Measurements from ENCODE around the gene LLGL2.

LLGL2 gene

DNA sequence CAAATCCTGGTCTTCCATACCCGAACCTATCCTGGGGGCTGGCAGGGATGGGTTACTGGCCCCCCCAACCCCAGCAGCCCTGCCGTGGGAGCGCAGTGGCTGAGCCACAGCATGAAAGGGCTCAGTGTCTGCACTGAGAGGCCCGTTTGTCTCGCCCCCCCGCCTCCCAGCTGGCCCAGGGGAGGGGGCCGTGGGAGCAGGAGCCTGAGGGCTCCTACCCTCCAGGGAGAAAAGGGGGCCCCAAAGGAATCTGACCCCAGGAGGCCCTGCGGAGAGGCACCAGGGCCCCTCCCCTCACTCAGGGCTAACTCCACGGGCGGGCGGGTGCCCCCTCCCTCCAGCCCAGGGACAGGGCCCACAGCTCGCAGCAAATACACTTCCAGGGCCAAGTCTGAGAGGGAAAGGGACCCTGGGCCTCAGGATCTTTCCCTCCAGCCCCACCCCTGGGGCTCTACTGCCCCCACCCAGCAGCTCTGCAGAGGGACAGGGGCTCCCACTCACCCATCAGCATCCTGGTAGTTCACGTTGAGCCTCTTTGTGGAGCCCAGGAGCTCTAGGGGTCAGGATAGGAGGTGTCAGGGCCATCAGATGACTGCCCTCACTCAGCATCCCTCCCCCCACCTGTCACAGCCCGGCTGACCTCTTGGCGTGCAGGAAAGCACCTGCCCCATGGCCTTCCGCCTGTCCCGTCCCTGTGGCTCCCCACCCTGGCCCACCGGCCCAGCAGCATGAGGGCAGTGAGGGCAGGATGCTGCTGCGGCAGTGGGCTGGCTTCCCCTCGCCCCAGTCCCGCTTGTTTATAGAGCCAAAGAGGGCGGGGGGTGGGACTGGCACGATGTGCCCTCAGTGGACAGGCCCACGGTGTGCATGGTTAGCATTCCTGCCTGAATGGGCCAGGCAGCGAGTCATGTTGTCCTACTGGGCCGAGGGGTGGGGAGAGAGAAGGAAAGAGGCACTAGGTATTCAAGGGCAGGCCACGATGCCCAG is 17.5 kb upstream of the LLGL2 start:
- TF ChIP-seq, protein P1, sequence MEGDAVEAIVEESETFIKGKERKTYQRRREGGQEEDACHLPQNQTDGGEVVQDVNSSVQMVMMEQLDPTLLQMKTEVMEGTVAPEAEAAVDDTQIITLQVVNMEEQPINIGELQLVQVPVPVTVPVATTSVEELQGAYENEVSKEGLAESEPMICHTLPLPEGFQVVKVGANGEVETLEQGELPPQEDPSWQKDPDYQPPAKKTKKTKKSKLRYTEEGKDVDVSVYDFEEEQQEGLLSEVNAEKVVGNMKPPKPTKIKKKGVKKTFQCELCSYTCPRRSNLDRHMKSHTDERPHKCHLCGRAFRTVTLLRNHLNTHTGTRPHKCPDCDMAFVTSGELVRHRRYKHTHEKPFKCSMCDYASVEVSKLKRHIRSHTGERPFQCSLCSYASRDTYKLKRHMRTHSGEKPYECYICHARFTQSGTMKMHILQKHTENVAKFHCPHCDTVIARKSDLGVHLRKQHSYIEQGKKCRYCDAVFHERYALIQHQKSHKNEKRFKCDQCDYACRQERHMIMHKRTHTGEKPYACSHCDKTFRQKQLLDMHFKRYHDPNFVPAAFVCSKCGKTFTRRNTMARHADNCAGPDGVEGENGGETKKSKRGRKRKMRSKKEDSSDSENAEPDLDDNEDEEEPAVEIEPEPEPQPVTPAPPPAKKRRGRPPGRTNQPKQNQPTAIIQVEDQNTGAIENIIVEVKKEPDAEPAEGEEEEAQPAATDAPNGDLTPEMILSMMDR (IDR thresholded peaks at IDR 0.05; ENCODE audit: insufficient read depth, low read length, poor library complexity, severe bottlenecking), result no peak
- Histone ChIP-seq H3K4me3 (replicated peaks; ENCODE audit: low read depth, low read length) (no peak overlapping the region), H3K36me3 (ENCODE audit: control insufficient read depth, insufficient read depth, low read length) (no peaks in the 10 kb centered on the region)

DNA sequence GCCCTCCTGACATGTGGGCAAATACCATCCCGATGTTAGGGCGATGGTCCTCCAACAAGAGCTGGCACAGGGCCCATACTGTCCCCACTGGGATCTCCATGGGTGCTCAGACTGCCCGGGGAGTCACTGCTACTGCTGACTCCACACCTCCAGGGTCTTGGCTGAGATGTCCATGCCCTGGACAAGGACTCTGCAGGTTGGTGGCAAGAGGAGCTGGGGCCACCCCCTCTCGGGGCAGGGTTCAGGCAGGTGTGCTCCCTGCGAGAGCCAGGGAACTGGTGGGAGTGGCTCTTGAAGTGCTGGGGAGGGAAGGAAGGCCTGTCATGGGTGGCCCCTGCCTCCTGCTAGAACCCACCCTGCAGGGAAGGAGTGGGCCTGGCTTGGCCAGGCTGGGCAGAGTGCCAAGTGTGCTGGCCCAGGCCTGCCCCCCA is 16.6 kb upstream of the LLGL2 start:
- no peak overlapping the region for H3K4me3 ChIP-seq (replicated peaks; ENCODE audit: low read depth, low read length)
- TF ChIP-seq, protein P1 (IDR thresholded peaks at IDR 0.05; ENCODE audit: insufficient read depth, low read length, poor library complexity, severe bottlenecking), result no peak
- H3K27me3 ChIP-seq (replicated peaks; ENCODE audit: control insufficient read depth, insufficient read depth, low read length), result no peaks in the 10 kb centered on the region
- no peak for DNase-seq (ENCODE audit: extremely low read depth, insufficient read length)
- no peaks in the 10 kb centered on the region for H3K36me3 ChIP-seq (ENCODE audit: control insufficient read depth, insufficient read depth, low read length)

More for the DNA sequence above, 17.5 kb upstream of the LLGL2 start:
- no peak for DNase-seq (ENCODE audit: extremely low read depth, insufficient read length)
- H3K27me3 ChIP-seq (replicated peaks; ENCODE audit: control insufficient read depth, insufficient read depth, low read length), result no peaks in the 10 kb centered on the region

DNA sequence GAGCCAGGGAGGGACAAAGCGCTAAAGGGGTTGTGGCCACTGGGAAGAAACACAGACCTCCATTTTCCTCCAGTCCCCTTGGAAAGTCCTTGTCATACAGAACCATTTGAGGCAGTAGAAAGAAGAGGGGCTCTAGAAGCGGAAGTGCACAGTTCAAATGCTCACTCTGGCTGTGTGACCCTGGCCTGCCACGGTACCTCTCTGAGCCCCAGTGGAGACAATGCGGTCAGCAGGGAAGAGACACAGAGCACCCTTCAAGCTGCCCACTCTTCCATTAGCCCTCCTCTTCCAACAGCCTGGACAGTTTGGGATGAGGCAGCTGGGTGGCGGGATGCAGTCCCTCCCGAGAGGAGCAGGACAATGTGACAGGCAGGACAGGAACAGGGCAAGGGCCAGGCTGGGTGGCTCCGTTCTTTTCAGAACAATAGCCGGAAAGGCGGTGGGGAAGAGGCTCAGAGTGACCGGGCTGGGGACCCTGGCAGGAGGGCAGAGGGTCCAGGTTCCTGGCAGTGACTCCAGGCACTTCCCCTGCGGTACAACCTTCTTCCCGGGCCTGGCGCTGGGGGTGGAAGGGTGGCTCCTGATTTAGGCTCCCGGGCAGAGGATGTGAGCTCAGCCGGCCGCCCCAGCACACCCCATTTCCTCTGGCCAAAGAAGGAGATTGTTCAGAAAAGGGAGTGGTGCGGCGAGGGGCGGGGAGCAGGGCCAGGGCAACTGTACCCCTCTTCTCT is 15.8 kb upstream of the LLGL2 start:
- H3K4me3 ChIP-seq (replicated peaks; ENCODE audit: low read depth, low read length), result no peak overlapping the region
- no peak for DNase-seq (ENCODE audit: extremely low read depth, insufficient read length)
- H3K36me3 ChIP-seq (ENCODE audit: control insufficient read depth, insufficient read depth, low read length), result no peaks in the 10 kb centered on the region
- H3K27me3 ChIP-seq (replicated peaks; ENCODE audit: control insufficient read depth, insufficient read depth, low read length), result no peaks in the 10 kb centered on the region
- TF ChIP-seq, protein P1 (IDR thresholded peaks at IDR 0.05; ENCODE audit: insufficient read depth, low read length, poor library complexity, severe bottlenecking), result no peak

DNA sequence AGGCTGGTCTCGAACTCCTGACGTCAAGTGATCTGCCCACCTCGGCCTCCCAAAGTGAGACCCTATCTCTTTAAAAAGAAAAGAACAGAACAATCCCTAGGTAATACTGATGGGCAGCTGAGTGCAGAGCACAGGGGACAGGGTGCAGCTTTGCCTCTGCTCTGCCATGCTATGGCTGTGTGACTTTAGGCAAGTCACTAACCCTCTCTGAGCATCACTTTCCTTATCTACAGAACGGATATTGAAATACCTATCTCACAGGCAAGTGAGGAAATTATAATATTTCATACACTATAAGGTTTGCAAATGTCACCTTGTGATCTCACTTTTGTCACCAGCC is 14.3 kb upstream of the LLGL2 start:
- DNase-seq (ENCODE audit: extremely low read depth, insufficient read length), result no peak
- Histone ChIP-seq H3K36me3 (ENCODE audit: control insufficient read depth, insufficient read depth, low read length) (no peaks in the 10 kb centered on the region), H3K4me3 (replicated peaks; ENCODE audit: low read depth, low read length) (no peak overlapping the region), H3K27me3 (replicated peaks; ENCODE audit: control insufficient read depth, insufficient read depth, low read length) (no peaks in the 10 kb centered on the region; the same call in 1 of the 2 replicates)
- TF ChIP-seq, protein P1 (IDR thresholded peaks at IDR 0.05; ENCODE audit: insufficient read depth, low read length, poor library complexity, severe bottlenecking), result no peak

DNA sequence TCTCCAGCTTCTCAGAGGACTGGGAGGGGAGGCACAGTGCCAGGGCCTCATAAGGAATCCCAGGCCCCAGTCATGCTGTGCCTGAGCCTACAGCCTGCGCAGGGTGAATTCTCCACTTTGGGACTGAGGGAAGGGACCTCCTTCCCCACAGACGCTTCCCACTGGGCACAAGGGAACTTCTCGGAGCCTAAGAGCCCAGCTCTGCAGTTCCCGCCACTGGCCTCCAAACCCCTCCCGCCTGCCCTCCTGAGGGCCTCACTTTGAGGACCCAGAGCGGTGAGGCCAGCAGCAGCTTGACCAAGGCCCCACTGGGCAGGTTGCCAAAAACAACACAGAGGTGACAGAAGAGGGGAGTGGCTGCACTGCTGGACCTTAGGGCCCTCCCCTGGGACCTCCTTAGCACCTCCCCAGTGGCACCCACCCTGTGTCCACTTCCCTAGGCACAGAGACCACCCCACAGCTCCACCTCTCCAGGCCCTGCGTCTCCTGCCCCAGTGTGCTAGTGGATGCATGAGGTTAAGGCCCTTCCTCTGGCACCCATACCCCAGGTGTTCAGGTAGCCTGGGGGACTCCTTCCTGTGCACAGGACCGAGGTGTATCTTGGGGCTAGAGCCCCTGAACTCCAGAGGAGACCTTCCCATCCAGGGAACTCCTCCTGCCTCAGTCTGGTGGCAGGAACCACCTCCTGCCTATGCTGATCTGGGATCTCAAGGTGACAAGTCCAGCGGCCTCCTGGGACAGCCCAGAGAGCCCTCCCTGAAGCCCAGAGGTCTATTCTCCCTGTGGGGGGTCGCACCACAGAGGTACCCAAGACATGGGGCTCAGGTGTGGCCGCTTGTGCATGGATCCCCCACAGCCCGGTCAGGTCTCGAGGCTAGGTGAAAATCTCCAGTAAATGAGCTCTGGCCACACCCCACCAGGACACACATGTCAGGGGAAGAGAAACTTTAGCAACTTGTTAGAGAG is 13.6 kb upstream of the LLGL2 start:
- no peak overlapping the region for H3K4me3 ChIP-seq (replicated peaks; ENCODE audit: low read depth, low read length)
- no peaks in the 10 kb centered on the region; the same call in 1 of the 2 replicates for H3K27me3 ChIP-seq (replicated peaks; ENCODE audit: control insufficient read depth, insufficient read depth, low read length)
- H3K36me3 ChIP-seq (ENCODE audit: control insufficient read depth, insufficient read depth, low read length), result no peaks in the 10 kb centered on the region
- no peak for DNase-seq (ENCODE audit: extremely low read depth, insufficient read length)
- TF ChIP-seq, protein P1 (IDR thresholded peaks at IDR 0.05; ENCODE audit: insufficient read depth, low read length, poor library complexity, severe bottlenecking), result no peak
